ENCODE results near the gene KIF6.

- TF ChIP-seq CTCF (IDR thresholded peaks at IDR 0.05; ENCODE audit: insufficient read depth, low read length), result no peak
- TF ChIP-seq GABPA (IDR thresholded peaks at IDR 0.05; ENCODE audit: low read depth), result no peak
Measured at GRCh38 chr6:39642270-39642669, 82.9 kb downstream of the KIF6 start.
